Transverse colon (tissue), 4 donors: Measurements from ENCODE around the gene IFNA6. TPM values are rescaled to one million over a fixed set of nuclear protein-coding genes. Genes with fewer than 3 reads are reported as not detected.
"Not testable (repeated sequence)": the region's sequence is repeated elsewhere in the genome, so short reads cannot be mapped to it uniquely, and the experiment has no call there.

Experiments used
- DNase-seq: peaks from one replicate; pipeline ENCODE4 v3.0.0-alpha.2; 2019
- H3K27ac ChIP-seq, 4 donors: fragments of 200-600 bp; sonication (generic); 2 replicates each; pipeline ENCODE4 v1.5.1; 2016 to 2018; ENCODE audit warnings: inconsistent platforms in 4 of 4
- H3K27me3 ChIP-seq: fragments of 200-600 bp; sonication (generic); 2 replicates; pipeline ENCODE4 v1.5.1; 2017; ENCODE audit warnings: inconsistent platforms
- H3K36me3 ChIP-seq, 4 donors: fragments of 200-600 bp; sonication (generic); 2 replicates each; pipeline ENCODE4 v1.5.1; 2017 to 2019; ENCODE audit warnings: inconsistent platforms in 4 of 4
- H3K4me1 ChIP-seq, 4 donors: fragments of 200-600 bp; sonication (generic); 2 replicates each; pipeline ENCODE4 v1.5.1; 2017 to 2020; ENCODE audit warnings: inconsistent platforms in 4 of 4
- H3K4me3 ChIP-seq, 4 donors: fragments of 200-600 bp; sonication (generic); 1 replicate in 1 of 4; 2 replicates in 3 of 4; pipeline versions ENCODE4 v1.5.1 to v1.6.1; 2017 to 2019; ENCODE audit warnings: inconsistent platforms in 4 of 4
- H3K9me3 ChIP-seq, 2 donors: fragments of 200-600 bp; sonication (generic); 2 replicates each; pipeline ENCODE4 v1.5.1; 2017 to 2019; ENCODE audit warnings: inconsistent platforms in 2 of 2
- CTCF ChIP-seq, 5 experiments: fragments of 200-600 bp in 3 of 5; fragments of 450-650 bp in 2 of 5; sonication (generic) in 3 of 5; IDR thresholded peaks; 1 replicate in 2 of 5; 2 replicates in 3 of 5; pipeline ENCODE4 v1.5.1; 2016 to 2017; ENCODE audit warnings: antibody characterized with exemption in 5 of 5, inconsistent platforms in 3 of 5, mild to moderate bottlenecking in 2 of 5, moderate library complexity in 1 of 5
- EP300 ChIP-seq: sonication (generic); formaldehyde crosslinking; IDR thresholded peaks from one replicate; pipeline ENCODE4 v1.6.1; 2017; ENCODE audit warnings: antibody characterized with exemption, low read depth
- POLR2A ChIP-seq: fragments of 450-650 bp; IDR thresholded peaks from one replicate; pipeline ENCODE4 v1.6.1; 2016; ENCODE audit warnings: antibody characterized with exemption, mild to moderate bottlenecking, moderate library complexity
- POLR2AphosphoS5 ChIP-seq, 3 donors: sonication (generic); formaldehyde crosslinking; IDR thresholded peaks; one replicate each; pipeline ENCODE4 v1.6.1; 2016; ENCODE audit warnings: antibody characterized with exemption in 3 of 3
- WGBS, 2 donors: methylation state at CpG; one replicate each; pipeline ENCODE4 v1.1.5; 2018; ENCODE audit warnings: low coverage in 1 of 2; 5-methylcytosine and 5-hydroxymethylcytosine counted together
- in situ Hi-C, 4 donors: fragments of 200-750 bp; cut with MboI; loops; one replicate each; pipeline versions ENCODE4 v1.15.0 to v1.15.1; 2017; ENCODE audit warnings: low sequenced_read_pairs in 3 of 4, low pct_ligation_motif_present in 1 of 4, low pct_unique_long_range_greater_than_20kb in 1 of 4
- intact Hi-C: fragments of 100-400 bp; cut with DNase I; formaldehyde crosslinking; loops from one replicate; pipeline ENCODE4 v1.15.1; 2023; ENCODE audit warnings: low total_unique reads
- total RNA-seq, 4 donors: library from RNA; depleted of rRNA; stranded (reverse); fragments of >200 nt; gene quantifications; one replicate each; pipeline ENCODE4 v1.1.0, GENCODE V29; 2016

IFNA6 gene
- total RNA-seq, 4 donors from 2014 or later, result not detected

GRCh38 chr9:21392270-21392669 is 41.6 kb upstream of the IFNA6 start:
- in situ Hi-C loops, result loop anchor here in 2 of 4 donors (10.0 kb wide), 1 partner anchor 67 kb away; no protein-coding TSS in a partner anchor
- WGBS, 2 donors, result 76 to 80% methylated on average over 1 to 6 of the region's 6 CpGs
- Histone ChIP-seq H3K27ac (no peak overlapping the region), H3K4me3 (no peak overlapping the region), H3K9me3 (no peaks in the 10 kb centered on the region), H3K4me1 (peaks cover 0 to 8% (median 2%) of the 10 kb centered on the region in 4 donors), H3K36me3 (no peaks in the 10 kb centered on the region), H3K27me3 (peaks cover 94% of the 10 kb centered on the region)
- DNase-seq, result no peak
- intact Hi-C loops, result no loop called here
- TF ChIP-seq CTCF (IDR thresholded peaks at IDR 0.05) (peak in 4 of 5 experiments; percentile 14 to 39 (median 30)), POLR2AphosphoS5 (IDR thresholded peaks at IDR 0.05) (no peak), EP300 (no peak), POLR2A (no peak)

DNA sequence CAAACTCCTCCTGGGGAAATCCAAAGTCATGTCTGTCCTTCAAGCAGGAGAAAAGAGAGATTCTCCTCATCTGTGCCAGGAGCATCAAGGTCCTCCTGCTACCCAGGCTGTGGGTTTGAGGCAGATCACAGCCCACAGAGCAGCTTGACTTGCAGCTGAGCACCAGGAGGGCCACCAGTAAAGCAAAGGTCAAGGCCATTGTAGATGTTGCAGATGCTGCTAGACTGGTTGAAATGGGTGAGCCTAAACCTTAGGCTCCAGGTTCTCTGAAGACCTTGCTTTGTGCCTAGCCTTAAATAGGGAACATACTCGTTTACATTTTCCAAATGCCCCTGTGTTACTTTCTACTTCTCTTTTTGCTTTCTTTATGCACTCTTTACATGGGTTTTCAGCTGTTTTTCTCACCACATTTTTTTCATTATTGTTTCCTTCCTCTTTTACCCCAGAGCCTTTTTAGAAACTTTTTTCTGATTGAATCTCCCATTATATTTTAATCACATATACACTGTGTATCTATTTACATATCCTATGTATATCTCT is 34.5 kb upstream of the IFNA6 start, which contains the start of gene IFNA2:
IFNA2 (minus strand) TSS at position 268 of the 540 bp plus-strand sequence; CDS start at position 199, 69 bp downstream.
- intact Hi-C loops (no loop called here), in situ Hi-C loops (no loop called here)
- Histone ChIP-seq H3K36me3 (no peaks in the 10 kb centered on the region), H3K27me3 (peaks cover 52% of the 10 kb centered on the region), H3K9me3 (no peaks in the 10 kb centered on the region), H3K4me3 (no peak within 1 kb of the TSS), H3K4me1 (peaks cover 0 to 6% (median 0%) of the 10 kb centered on the region in 4 donors), H3K27ac (no peak within 1 kb of the TSS)
- TF ChIP-seq POLR2A (no peak), CTCF (IDR thresholded peaks at IDR 0.05) (no peak), EP300 (no peak), POLR2AphosphoS5 (IDR thresholded peaks at IDR 0.05) (no peak)
- WGBS, 2 donors, result 45 to 88% methylated on average over 1 of the region's 1 CpG
- no peak for DNase-seq

- Histone ChIP-seq H3K27me3 (peaks cover 43% of the 10 kb centered on the region), H3K4me1 (peaks cover 0 to 6% (median 0%) of the 10 kb centered on the region in 4 donors), H3K27ac (no peak overlapping the region), H3K4me3 (no peak overlapping the region), H3K9me3 (no peaks in the 10 kb centered on the region), H3K36me3 (no peaks in the 10 kb centered on the region)
- no peak for DNase-seq
- 56 to 60% methylated on average over 4 of the region's 4 CpGs for WGBS, 2 donors
- in situ Hi-C loops, result no loop called here
- intact Hi-C loops, result no loop called here
- TF ChIP-seq EP300, result no peak
- TF ChIP-seq POLR2AphosphoS5 (IDR thresholded peaks at IDR 0.05), result no peak
- TF ChIP-seq CTCF (IDR thresholded peaks at IDR 0.05), result no peak
- TF ChIP-seq POLR2A, result no peak
These were observed 32.9 kb upstream of the IFNA6 start for GRCh38 chr9:21383627-21384026.

- peaks cover 0 to 6% (median 0%) of the 10 kb centered on the region in 4 donors for H3K4me1 ChIP-seq
- intact Hi-C loops, result no loop called here
- TF ChIP-seq EP300 (no peak), POLR2AphosphoS5 (IDR thresholded peaks at IDR 0.05) (no peak), POLR2A (no peak), CTCF (IDR thresholded peaks at IDR 0.05) (no peak)
- H3K36me3 ChIP-seq, result no peaks in the 10 kb centered on the region
- no peaks in the 10 kb centered on the region for H3K9me3 ChIP-seq
- in situ Hi-C loops, result no loop called here
- peaks cover 31% of the 10 kb centered on the region for H3K27me3 ChIP-seq
- WGBS, 2 donors, result 13 to 45% methylated on average over 3 to 5 of the region's 5 CpGs
- H3K27ac ChIP-seq, result no peak overlapping the region
- DNase-seq, result no peak
- no peak overlapping the region for H3K4me3 ChIP-seq
These were observed 31.0 kb upstream of the IFNA6 start for GRCh38 chr9:21381448-21382339.

GRCh38 chr9:21371467-21371866 is 20.8 kb upstream of the IFNA6 start:
- H3K4me3 ChIP-seq, H3K4me1 ChIP-seq, in situ Hi-C loops, H3K27ac ChIP-seq, H3K9me3 ChIP-seq, H3K36me3 ChIP-seq, intact Hi-C loops, DNase-seq: not testable (repeated sequence)
- H3K27me3 ChIP-seq, result peaks cover 11% of the 10 kb centered on the region
- WGBS, 2 donors, result 50 to 64% methylated on average over 1 to 4 of the region's 4 CpGs
